GM10266 (cell line): Measurements from ENCODE around the gene ADISSP.

ENCODE experiments used
- DNase-seq: peaks from one replicate; pipeline ENCODE4 v3.0.0; 2012; ENCODE audit errors: extremely low spot score
- TF ChIP-seq, protein P1 (sequence below): IDR thresholded peaks from 2 replicates; pipeline ENCODE4 v1.5.1; 2012; ENCODE audit warnings: mild to moderate bottlenecking, low read depth; ENCODE audit not compliant: control insufficient read depth, insufficient read depth; ENCODE audit errors: missing control alignments

Gene ADISSP

GRCh38 chr20:3777381-3777715 is 9.8 kb upstream of the ADISSP start:
- TF ChIP-seq, protein P1, sequence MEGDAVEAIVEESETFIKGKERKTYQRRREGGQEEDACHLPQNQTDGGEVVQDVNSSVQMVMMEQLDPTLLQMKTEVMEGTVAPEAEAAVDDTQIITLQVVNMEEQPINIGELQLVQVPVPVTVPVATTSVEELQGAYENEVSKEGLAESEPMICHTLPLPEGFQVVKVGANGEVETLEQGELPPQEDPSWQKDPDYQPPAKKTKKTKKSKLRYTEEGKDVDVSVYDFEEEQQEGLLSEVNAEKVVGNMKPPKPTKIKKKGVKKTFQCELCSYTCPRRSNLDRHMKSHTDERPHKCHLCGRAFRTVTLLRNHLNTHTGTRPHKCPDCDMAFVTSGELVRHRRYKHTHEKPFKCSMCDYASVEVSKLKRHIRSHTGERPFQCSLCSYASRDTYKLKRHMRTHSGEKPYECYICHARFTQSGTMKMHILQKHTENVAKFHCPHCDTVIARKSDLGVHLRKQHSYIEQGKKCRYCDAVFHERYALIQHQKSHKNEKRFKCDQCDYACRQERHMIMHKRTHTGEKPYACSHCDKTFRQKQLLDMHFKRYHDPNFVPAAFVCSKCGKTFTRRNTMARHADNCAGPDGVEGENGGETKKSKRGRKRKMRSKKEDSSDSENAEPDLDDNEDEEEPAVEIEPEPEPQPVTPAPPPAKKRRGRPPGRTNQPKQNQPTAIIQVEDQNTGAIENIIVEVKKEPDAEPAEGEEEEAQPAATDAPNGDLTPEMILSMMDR = no peak
- DNase-seq = no peak

GRCh38 chr20:3775457-3776108 is 8.0 kb upstream of the ADISSP start:
- TF ChIP-seq, protein P1 = no peak
- DNase-seq = no peak

DNA sequence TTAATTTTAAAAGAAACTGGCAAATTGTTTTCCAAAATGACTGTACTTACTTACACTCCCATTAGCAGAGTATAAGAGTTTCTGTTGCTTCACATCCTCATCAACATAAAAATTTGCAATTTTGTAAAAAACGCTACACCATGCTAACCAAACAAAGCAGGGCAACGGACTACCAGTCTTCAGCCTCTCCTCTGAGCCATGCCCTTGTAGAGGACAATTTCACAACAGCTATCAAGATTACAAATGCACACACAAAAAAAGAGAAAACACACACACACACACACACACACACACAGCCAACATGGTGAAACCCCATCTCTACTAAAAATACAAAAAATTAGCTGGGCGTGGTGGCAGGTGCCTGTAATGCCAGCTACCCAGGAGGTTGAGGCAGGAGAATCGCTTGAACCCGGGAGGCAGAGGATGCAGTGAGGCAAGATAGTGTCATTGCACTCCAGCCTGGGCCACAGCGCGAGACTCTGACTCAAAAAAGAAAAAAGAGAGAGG is 4.1 kb upstream of the ADISSP start:
- DNase-seq = no peak
- TF ChIP-seq, protein P1 = no peak

- TF ChIP-seq, protein P1 = peak; percentile 71
- DNase-seq = peak; percentile 82
Observed at GRCh38 chr20:3768342-3769130, 983 bp upstream of the ADISSP start.

DNA sequence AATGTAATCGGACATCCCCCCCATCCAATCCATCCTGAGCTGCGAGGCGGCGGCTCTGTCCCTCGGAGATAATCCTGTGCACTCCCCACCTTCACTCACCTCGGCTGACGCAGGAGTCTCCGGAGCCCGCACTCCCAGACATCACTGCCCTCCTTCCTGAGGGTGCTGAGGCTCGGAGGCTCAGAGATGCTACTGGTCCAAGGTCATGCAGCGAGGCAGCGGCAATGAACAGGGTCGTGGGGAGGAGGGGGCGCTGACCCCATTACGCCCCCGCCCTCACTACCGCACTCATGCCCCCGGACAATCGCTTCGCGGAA is 485 bp downstream of the ADISSP start:
- no peak for DNase-seq

DNA sequence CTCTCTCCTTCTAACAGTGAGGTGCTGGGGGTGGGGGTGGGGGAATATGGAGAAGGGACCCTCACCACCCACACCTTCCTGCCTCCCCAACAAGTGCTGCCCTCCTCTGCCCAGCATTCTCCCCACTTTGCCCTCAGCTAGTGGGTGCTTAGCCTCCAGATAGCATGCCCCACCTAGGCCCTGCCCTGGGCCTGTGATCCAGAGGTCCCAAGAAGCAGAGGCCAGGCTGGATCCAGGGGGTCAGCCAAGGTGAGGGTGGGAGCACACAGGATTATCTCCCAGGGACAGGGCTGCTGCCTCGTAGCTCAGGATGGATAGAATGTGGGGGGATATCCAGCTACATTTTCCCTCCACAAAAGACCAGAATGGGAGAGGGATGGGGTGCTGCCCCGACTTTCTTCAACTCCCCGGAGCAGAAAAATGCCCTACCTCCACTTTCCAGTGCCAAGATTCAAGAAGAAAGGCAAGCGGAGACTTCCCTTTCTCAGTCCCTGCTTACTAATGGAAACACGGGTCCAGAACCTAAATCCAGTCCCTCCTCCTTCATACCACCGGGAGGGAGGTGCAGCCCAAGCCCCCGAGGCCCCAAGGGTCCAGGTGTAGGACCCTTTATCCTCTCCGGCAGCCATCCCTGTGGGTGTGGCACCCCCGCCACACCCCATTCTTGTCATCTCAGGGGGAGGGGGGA is 987 bp downstream of the ADISSP start:
- TF ChIP-seq, protein P1 = no peak
- DNase-seq = no peak

More for the DNA sequence above, 485 bp downstream of the ADISSP start:
- TF ChIP-seq, protein P1 = no peak

DNA sequence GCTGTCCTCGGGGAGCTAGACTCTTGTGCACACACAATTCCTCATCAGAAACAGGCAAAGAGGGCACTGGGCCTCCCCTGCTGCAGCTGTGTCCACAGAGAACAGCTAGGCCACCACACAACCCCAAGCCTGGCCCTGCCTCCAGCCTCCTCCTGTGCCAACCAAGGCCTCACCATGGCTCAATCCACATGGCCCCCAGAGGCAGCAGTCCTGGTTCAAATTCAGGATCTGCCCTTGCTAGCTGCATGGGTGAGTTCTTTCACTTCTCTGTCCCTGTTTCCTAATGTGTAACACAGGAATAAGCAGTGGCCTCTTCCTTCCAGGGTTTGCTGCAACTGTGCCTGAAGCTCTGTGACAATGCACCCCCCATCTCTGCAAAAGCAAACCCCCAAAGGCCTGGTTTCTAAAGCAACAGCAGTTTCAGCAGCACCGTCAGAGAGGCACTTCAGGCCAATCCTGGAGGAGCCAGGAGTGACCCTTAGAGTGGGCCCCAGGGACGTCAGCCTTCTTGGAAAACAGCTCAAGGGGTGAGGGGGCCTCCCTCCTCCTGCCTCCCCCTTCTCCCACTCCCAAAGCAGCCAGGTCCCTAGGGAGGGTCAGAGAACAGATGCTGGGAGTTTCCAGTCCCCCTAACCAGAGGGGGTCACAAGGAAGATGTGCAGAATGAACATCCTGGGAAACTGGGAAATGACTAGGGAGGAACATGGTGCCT is 2.2 kb downstream of the ADISSP start:
- no peak for DNase-seq
- TF ChIP-seq, protein P1 = no peak
